Adrenal gland (tissue), 12 donors: ENCODE measurements around the gene CCDC54. TPM values are rescaled to one million over a fixed set of nuclear protein-coding genes. Genes with fewer than 3 reads are reported as not detected.

Experiments
- DNase-seq, 7 donors: peaks; one replicate each; pipeline ENCODE4 v3.0.0-alpha.2; 2019 to 2020
- H3K27ac ChIP-seq, 5 donors: fragments of 200-600 bp; sonication (generic) in 4 of 5; 1 replicate in 3 of 5; 2 replicates in 2 of 5; pipeline versions ENCODE4 v1.5.1 to v1.8.0; 2016 to 2020; ENCODE audit warnings: mild to moderate bottlenecking in 1 of 5
- H3K27me3 ChIP-seq: fragments of 200-600 bp; 2 replicates; pipeline ENCODE4 v1.8.0; 2021
- H3K36me3 ChIP-seq, 2 donors: fragments of 200-600 bp; replicated peaks in 1 of 2; 1 replicate in 1 of 2; 2 replicates in 1 of 2; pipeline versions ENCODE4 v1.5.1 to v1.8.0; 2018 to 2022
- H3K4me1 ChIP-seq, 2 donors: fragments of 200-600 bp; replicated peaks in 1 of 2; 1 replicate in 1 of 2; 2 replicates in 1 of 2; pipeline versions ENCODE4 v1.5.1 to v1.8.0; 2018 to 2021
- H3K4me3 ChIP-seq, 4 donors: fragments of 200-600 bp; sonication (generic) in 3 of 4; one replicate each; pipeline ENCODE4 v1.5.1; 2016 to 2018
- H3K9me3 ChIP-seq, 3 donors: fragments of 200-600 bp; sonication (generic) in 1 of 3; replicated peaks in 1 of 3; 1 replicate in 2 of 3; 2 replicates in 1 of 3; pipeline versions ENCODE4 v1.5.1 to v1.8.0; 2016 to 2021
- POLR2A ChIP-seq, 2 donors: fragments of 450-650 bp; IDR thresholded peaks; one replicate each; pipeline ENCODE4 v1.6.1; 2017; ENCODE audit warnings: antibody characterized with exemption in 2 of 2, mild to moderate bottlenecking in 2 of 2, moderate library complexity in 1 of 2
- WGBS, 4 donors: extraction: QIAGEN DNeasy Blood & Tissue Kit in 2 of 4; methylation state at CpG; one replicate each; pipeline versions ENCODE4 v1.1.5 to v1.1.7; 2013 to 2017; 5-methylcytosine and 5-hydroxymethylcytosine counted together
- intact Hi-C, 2 donors: fragments of 100-400 bp; cut with DNase I; formaldehyde crosslinking; loops; one replicate each; pipeline versions ENCODE4 v1.14.1 to v1.15.0; 2022 to 2023
- polyA plus RNA-seq, 3 donors: library from polyadenylated mRNA; stranded (reverse); fragments of 200-250 nt in 2 of 3; fragments of 350-450 nt in 1 of 3; fragmentation: Illumina TruSeq in 1 of 3; extraction: RNeasy Lipid Tissue Mini Kit (QIAGEN cat#74804) in 1 of 3; gene quantifications; one replicate each; pipeline ENCODE4 v1.2.3, GENCODE V29; 2013 to 2014
- total RNA-seq, 9 donors: library from RNA; depleted of rRNA in 4 of 9; stranded (reverse); fragments of >200 nt in 4 of 9; fragments of 120-200 nt in 1 of 9; fragmentation: NEBNext Ultra II Directional in 1 of 9; extraction: Animal tissue kit (Norgen Biotek cat#: 25700) in 1 of 9; gene quantifications; one replicate each; pipeline versions ENCODE4 v1.1.0 to v1.2.4, GENCODE V29; 2013 to 2023
- TF ChIP-seq, protein P1 (sequence below), 6 experiments: fragments of 450-650 bp in 4 of 6; fragments of 200-600 bp in 2 of 6; sonication (generic) in 1 of 6; IDR thresholded peaks; 1 replicate in 5 of 6; 2 replicates in 1 of 6; pipeline versions ENCODE4 v1.5.1 to v1.8.0; 2016 to 2021; ENCODE audit warnings: antibody characterized with exemption in 6 of 6, mild to moderate bottlenecking in 2 of 6, moderate library complexity in 1 of 6
- donor health status: healthy with polysubstance abuse.
- donor health status: Bipolar disorder and iron deficiency.
- donor health status: DM: yes; HTN: yes; CAD: no.
- donor health status: DM: no; HTN: no; CAD: no.
- donor health status: DM: no; HTN: no; CAD: no.
- donor health status: DM: yes; HTN: yes; CAD: no.

The CCDC54 gene
- total and polyA plus RNA-seq, 12 donors: 0.17 TPM; not detected in 11

GRCh38 chr3:107373896-107374295 lies 3.3 kb upstream of the CCDC54 start:
- TF ChIP-seq, protein P1, sequence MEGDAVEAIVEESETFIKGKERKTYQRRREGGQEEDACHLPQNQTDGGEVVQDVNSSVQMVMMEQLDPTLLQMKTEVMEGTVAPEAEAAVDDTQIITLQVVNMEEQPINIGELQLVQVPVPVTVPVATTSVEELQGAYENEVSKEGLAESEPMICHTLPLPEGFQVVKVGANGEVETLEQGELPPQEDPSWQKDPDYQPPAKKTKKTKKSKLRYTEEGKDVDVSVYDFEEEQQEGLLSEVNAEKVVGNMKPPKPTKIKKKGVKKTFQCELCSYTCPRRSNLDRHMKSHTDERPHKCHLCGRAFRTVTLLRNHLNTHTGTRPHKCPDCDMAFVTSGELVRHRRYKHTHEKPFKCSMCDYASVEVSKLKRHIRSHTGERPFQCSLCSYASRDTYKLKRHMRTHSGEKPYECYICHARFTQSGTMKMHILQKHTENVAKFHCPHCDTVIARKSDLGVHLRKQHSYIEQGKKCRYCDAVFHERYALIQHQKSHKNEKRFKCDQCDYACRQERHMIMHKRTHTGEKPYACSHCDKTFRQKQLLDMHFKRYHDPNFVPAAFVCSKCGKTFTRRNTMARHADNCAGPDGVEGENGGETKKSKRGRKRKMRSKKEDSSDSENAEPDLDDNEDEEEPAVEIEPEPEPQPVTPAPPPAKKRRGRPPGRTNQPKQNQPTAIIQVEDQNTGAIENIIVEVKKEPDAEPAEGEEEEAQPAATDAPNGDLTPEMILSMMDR (IDR thresholded peaks at IDR 0.05): no peak
- TF ChIP-seq POLR2A (IDR thresholded peaks at IDR 0.05): no peak
- Histone ChIP-seq H3K27me3 (no peaks in the 10 kb centered on the region), H3K4me1 (no peaks in the 10 kb centered on the region), H3K27ac (no peak overlapping the region), H3K9me3 (no peaks in the 10 kb centered on the region), H3K4me3 (no peak overlapping the region), H3K36me3 (no peaks in the 10 kb centered on the region)
- 67 to 83% (median 76%) methylated on average over 6 of the region's 6 CpGs for WGBS, 4 donors
- no peak for DNase-seq
- intact Hi-C loops: no loop called here

GRCh38 chr3:107375682-107376081 lies 1.6 kb upstream of the CCDC54 start:
- TF ChIP-seq, protein P1 (IDR thresholded peaks at IDR 0.05): no peak
- TF ChIP-seq POLR2A (IDR thresholded peaks at IDR 0.05): no peak
- Histone ChIP-seq H3K27ac (no peak overlapping the region), H3K36me3 (no peaks in the 10 kb centered on the region), H3K4me1 (no peaks in the 10 kb centered on the region), H3K4me3 (no peak overlapping the region), H3K9me3 (no peaks in the 10 kb centered on the region), H3K27me3 (no peaks in the 10 kb centered on the region)
- WGBS, 4 donors: 71 to 82% (median 81%) methylated on average over 2 of the region's 2 CpGs
- intact Hi-C loops: no loop called here
- DNase-seq: no peak

DNA sequence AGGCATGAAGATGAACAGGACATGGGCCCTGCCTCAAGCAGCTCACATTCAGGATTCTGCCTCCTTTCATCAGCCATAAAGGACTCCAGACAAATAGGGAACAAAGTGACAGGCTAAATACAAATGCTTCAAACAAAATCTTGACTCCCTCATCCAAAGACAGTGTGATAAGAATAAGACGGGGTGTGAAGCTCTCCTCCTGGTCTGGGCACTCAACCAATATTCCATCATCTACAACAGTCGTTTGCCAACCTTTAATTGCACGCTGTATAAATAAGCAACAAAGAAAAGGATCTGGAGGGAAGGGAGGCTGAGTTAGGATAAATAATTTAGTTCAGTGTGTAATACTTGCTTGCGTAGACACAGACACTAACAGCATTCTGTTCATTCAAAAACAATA lies 5.4 kb downstream of the CCDC54 start:
- Histone ChIP-seq H3K36me3 (no peaks in the 10 kb centered on the region), H3K4me3 (no peak overlapping the region), H3K9me3 (no peaks in the 10 kb centered on the region), H3K27me3 (no peaks in the 10 kb centered on the region), H3K27ac (no peak overlapping the region), H3K4me1 (no peaks in the 10 kb centered on the region)
- DNase-seq: no peak
- WGBS, 4 donors: 58 to 80% (median 72%) methylated on average over 4 of the region's 4 CpGs
- intact Hi-C loops: no loop called here
- TF ChIP-seq, protein P1 (IDR thresholded peaks at IDR 0.05): no peak
- no peak for TF ChIP-seq POLR2A (IDR thresholded peaks at IDR 0.05)

DNA sequence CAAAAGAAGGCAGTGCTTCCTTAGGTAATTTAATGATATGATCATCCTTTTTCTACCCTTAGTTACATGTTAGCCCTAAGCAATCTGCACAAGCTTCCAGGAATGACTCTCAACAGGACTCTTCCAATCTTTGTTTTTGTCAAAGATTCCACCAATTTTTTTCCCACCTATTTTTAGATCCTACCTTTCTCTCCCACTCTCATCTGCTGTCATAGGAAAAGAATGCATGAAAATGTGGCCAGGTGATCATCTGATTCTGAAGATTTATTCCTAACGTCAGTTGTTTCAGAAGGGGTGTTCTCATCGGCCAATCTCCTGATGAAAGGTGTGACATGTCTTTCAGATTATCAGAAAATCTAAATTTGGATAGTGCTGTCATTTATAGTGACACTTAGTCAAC lies 7.2 kb downstream of the CCDC54 start:
- no peak for DNase-seq
- H3K9me3 ChIP-seq: no peaks in the 10 kb centered on the region
- no peaks in the 10 kb centered on the region for H3K4me1 ChIP-seq
- TF ChIP-seq POLR2A (IDR thresholded peaks at IDR 0.05): no peak
- TF ChIP-seq, protein P1 (IDR thresholded peaks at IDR 0.05): no peak
- no peaks in the 10 kb centered on the region for H3K27me3 ChIP-seq
- H3K27ac ChIP-seq: no peak overlapping the region
- no peak overlapping the region for H3K4me3 ChIP-seq
- 83 to 95% (median 91%) methylated on average over 2 of the region's 2 CpGs for WGBS, 4 donors
- no peaks in the 10 kb centered on the region for H3K36me3 ChIP-seq
- intact Hi-C loops: no loop called here
